HG03565 (cell line): ENCODE data around the gene DNAI2.

Experiments
- ATAC-seq: cut with Tn5 transposase; IDR thresholded peaks from one replicate; pipeline ENCODE4 v1.9.1; 2021; ENCODE audit warnings: mild to moderate bottlenecking, moderate library complexity; ENCODE audit not compliant: unreplicated experiment

DNAI2 gene

GRCh38 chr17:74299226-74300009, 25.4 kb downstream of the DNAI2 start:
- ATAC-seq: no peak

GRCh38 chr17:74303305-74303704, 29.3 kb downstream of the DNAI2 start:
- no peak for ATAC-seq

DNA sequence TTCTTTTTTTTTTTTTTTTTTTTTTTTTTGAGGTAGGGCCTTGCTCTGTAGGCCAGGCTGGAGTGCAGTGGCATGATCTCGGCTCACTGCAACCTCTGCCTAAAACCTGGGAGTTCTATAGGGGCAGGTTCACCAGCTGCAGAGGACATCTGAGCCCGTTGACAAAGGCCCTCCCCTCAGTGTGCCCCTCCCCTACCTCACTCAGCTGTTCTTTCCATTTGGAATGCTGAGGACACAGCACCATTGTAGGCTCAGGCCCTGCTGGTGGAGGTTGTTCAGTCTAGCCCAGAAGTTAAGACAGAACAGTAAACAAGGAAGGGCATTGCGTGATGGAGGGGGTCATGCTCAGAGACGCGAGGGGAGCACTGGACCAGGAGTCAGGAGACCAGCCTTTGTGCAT, 30.1 kb downstream of the DNAI2 start:
- no peak for ATAC-seq

DNA sequence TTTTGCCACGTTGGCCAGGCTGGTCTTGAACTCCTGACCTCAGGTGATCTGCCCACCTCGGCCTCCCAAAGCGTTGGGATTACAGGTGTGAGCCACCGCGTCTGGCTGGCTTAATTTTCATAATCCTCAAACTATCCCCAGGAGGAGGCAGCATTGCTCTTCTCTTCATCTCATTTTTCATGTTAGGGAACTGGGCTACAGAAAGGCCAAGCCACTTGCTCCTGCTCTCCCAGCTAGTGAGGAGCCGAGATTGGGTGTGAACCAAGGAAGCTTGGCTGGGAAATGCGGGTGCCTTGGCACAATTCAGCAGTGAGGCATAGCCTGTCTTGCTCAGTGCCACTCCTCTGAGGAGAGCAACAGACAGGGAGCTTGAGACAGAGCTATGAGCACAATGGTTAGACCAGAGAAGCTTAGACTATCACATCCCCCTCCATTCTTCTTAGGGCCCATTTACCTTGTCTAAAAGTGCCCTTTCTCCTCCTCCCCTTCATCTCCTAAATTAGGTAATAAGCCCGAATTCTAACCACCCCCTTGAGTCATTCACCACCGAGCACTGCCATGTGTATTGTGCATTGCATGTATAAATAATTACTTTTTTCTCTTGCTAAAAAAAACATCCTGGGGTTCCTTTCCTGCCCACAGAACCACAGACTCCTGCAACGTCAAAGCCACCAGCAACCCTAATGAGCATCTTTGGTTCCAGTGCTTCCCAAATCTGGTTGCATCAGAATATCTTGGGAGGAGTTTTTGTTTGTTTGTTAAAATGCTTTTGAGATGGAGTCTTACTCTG, 32.0 kb downstream of the DNAI2 start:
- ATAC-seq: no peak

DNA sequence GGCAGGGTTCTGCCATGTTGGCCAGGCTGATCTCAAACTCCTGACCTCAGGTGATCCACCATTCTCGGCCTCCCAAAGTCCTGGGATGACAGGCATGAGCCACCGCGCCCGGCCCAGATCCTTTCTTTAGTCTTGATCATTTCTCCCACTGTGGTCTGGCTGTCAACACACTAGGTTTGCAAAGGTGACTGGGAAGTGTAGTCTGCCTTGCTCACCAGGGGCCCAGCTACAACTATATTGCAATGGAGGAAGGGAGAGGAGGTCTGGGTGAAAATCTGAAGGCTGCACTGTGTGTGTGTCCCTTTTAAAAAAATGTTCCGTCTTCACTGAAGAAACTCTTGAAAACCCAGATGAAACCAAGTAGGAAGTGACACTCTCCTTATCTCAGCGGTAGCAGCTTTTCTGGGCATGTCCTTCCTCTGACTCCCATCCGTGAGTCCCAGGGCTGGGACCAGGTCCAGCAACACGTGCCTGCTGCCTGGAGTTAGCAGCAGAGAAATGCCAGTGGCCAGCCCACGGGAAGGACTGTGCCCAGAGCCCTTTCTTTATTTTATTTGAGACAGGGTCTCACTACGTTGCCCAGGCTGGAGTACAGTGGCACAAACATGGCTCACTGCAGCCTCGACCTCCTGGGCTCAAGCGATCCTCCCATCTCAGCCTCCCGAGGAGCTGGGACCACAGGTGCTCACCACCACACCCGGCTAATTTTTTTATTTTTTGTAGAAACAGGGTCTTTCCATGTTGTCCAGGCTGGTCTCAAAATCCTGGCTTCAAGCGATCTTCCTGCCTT, 34.1 kb downstream of the DNAI2 start:
- no peak for ATAC-seq

DNA sequence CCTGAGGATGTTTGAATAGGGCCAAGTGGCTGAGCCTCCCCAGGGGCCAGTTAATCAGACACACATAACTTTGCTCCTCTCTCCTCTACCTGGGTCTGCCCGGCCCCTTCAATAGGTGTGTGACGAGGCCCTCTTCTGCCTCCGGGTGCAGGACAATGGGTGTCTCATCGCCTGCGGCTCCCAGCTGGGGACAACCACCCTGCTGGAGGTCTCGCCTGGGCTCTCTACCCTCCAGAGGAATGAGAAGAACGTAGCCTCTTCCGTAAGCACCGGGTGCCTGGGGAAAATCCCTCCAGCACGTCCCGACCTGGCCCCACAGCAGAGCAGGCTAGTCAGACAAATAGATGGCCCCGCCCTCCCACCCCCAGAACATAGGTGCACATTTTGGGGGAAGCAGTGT, 35.9 kb downstream of the DNAI2 start:
- no peak for ATAC-seq

- ATAC-seq: no peak
These were observed 40.8 kb downstream of the DNAI2 start for GRCh38 chr17:74314877-74315276.

- ATAC-seq: no peak
These were observed 42.2 kb downstream of the DNAI2 start for GRCh38 chr17:74316220-74316619.

DNA sequence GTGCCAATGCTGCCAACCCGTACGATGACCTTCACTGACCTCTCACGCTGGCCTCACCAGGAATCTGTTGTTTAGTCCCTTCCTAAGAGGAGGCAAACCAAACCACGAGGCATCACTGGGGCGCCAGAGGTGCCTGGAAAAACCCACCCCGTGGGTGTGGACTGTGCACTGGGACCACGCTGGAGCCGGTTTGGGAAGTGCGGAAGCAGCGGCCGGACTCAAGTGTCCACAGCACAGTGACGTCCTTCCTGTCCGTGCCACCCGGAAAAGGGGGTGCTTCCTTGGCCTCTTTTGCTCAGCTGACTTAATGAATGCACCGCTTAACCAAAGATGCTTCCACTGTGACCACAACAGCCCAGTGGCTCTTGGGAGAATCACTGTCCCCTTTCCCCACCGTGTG, 43.0 kb downstream of the DNAI2 start:
- no peak for ATAC-seq

DNA sequence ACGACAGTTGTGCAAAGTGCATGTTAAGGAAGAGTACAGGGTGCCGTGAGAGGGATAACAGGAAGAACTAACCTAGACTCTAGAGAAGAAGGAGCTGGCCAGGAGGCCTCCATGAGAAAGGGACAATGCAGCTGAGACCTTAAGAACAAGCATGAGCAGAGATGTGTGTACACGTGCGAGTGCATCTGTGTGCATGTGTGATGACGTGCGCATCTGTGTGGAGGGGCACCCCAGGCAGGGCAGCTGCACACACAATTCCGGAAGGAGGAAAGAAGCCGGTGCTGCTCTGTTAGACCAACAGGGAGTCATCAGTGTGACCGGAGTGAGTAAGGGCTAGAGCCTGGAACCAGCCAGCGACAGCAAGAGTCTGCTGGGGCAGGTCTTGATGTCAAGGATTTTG, 44.4 kb downstream of the DNAI2 start:
- ATAC-seq: no peak

- no peak for ATAC-seq
These were observed 50.5 kb downstream of the DNAI2 start for GRCh38 chr17:74324521-74324920.

GRCh38 chr17:74325376-74325742, 51.3 kb downstream of the DNAI2 start:
- ATAC-seq: no peak

- no peak for ATAC-seq
These were observed 51.8 kb downstream of the DNAI2 start, which contains the start of gene KIF19 for GRCh38 chr17:74325743-74326379. Gene KIF19 (plus strand): TSS chr17:74326226. CDS start chr17:74326350, 124 bp downstream.

DNA sequence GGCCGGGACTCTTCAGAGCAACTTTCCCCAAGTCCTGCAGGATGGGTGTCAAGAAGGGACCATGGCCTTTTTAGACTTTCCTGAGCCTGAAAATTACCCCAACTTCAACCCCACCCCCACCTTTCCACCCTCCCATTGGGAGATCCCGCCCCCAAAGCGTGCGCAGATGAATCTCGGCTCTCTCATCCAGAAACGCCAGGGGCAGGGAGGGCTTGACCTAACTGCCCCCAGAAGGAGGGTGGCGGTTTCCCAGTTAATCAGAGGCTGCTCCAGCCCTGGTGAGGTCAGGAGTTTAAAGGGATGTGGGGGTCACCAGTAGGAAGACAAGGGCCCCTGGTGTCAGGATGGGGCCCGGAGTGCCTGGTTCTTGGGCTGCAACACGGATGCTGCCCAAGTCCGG, 52.5 kb downstream of the DNAI2 start:
- ATAC-seq: no peak

DNA sequence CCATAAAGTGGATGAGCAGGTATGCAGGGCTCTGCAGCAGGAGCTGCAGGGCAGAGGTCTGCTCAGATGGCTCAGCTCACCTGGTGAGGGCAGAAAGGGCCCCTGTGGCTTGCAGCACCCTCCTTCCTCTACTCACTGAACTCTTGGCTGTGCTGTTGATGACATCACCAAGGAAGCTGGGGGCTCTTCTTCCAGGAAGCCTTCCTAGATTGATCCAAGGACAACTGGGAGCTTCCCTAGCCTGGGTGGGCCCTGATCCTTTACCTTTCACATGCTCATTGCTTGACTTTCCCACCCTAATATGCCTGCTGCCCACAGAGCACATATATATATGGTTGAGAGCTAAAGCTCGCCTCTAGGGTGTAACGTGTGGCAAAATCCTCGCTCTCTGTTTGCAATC, 54.5 kb downstream of the DNAI2 start:
- ATAC-seq: no peak

GRCh38 chr17:74329378-74329777, 55.3 kb downstream of the DNAI2 start:
- no peak for ATAC-seq

DNA sequence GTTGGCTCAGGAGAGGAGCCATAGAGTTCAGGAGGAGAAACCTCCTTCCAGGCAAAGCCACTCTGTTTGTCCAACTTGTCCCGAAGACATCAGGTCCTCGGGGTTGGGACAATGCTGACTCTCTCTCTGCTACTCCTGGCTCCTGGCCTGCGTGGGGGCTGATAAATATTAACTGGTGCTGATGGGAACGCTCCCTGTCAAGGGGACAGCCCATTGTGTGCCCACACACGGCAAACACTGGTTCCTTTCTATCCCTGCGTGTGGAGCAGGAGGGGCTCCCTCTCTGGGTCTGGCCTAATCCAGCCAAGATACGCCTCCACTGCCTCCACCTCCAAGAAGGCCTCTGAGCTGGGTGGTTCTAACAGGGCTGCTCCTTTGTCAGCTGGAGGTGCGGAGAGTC, 56.4 kb downstream of the DNAI2 start:
- no peak for ATAC-seq

DNA sequence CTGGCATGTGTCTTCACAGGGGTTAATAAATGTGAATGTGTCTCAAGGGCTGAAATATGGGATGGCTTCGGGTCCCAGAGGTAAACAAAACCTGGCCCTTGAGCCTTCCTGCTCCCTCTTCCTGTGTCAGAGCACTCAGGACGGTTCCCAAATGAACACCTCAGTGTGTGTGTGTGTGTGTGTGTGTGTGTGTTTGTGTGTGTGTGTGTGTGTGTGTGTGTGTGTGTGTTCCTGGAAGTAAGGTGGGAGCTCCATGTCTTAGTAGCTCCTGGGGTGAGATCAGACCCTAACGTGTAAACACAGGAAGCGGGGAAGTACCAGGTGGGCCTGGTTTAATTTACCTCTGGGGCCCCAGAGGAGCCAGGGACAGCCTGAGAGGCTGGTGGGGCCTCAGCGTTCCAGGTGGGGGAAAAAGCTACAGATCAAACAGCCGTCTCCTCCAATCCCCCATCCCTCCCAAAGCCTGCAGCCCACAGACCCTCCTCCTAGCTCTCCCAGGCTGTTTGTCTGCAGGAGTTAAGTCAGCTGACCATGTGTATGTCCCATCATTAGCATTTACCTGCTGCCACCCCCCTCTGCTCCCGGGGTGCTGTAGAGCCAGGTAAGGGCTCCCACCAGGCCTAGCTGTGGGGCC, 58.1 kb downstream of the DNAI2 start:
- ATAC-seq: no peak

DNA sequence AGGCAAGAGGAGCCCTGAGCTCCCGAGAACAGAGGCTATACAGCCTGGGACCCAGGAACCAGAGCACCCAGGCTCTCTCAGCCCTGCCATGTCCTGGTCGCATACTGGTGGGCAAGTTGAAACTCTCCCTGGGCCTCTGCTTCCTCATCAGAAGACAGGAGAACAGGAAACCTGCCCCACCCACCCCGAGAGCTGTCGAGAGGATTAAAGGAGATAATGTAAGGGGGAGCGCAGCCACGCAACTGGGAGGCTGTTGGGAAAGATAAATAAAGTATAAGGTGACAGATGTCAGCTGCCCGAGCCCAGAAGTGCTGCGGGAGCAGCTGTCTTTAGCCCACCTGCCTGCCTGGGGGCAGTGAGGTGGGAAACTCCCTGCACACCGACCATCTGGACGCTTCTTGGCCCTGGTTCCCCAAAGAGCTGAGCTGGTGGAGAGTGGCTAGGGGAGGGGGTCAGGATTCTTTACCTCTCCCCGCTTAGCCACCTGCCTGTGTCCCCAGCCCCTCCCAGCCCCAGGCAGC, 58.8 kb downstream of the DNAI2 start:
- no peak for ATAC-seq

- ATAC-seq: no peak
These were observed 60.5 kb downstream of the DNAI2 start for GRCh38 chr17:74334393-74335039.
